GM21526 (cell line): ENCODE data around the gene PEX11G.
"Not testable (repeated sequence)": the region's sequence is repeated elsewhere in the genome, so short reads cannot be mapped to it uniquely, and the experiment has no call there.

Source experiments
- ATAC-seq: cut with Tn5 transposase; IDR thresholded peaks from one replicate; pipeline ENCODE4 v1.9.1; 2021; ENCODE audit warnings: moderate library complexity; ENCODE audit not compliant: unreplicated experiment, low FRiP score

The PEX11G gene

DNA sequence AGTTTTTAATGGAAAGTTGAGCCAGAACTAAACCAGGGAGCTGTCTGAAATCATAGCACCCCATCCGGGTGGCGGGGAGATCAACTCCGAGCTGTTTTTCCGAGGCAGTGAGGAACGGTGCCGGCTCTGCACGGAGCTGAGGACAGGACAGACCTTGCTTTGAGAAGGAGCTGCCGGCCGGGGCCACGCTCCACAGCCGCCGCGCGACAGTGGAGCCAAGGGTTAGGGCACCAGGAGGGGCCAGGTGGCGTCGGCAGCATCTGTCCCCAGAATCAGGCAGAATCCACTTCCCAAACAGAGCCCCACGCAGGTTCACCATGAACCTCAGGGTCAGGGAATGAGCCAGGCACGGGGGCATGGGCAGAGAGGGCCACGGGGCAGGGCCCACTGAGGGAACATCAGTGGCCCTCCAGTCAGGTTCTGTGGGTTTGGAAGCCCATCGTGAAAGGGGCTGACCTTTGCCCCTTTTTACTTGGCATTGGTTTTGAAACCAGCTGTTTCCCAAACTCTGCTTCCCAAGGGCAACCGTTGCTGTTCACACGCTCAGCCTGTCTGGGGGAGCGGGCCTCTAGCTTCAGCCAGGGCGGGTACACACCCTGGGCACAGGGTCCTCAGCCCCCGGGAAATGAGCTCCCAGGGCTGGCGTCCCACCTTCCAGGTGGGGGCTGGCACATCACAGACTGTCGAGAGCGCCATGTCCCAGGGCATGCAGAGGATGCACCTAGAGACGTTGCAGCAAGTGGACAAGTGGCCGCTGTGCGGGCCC is 18.1 kb downstream of the PEX11G start:
- no peak for ATAC-seq

DNA sequence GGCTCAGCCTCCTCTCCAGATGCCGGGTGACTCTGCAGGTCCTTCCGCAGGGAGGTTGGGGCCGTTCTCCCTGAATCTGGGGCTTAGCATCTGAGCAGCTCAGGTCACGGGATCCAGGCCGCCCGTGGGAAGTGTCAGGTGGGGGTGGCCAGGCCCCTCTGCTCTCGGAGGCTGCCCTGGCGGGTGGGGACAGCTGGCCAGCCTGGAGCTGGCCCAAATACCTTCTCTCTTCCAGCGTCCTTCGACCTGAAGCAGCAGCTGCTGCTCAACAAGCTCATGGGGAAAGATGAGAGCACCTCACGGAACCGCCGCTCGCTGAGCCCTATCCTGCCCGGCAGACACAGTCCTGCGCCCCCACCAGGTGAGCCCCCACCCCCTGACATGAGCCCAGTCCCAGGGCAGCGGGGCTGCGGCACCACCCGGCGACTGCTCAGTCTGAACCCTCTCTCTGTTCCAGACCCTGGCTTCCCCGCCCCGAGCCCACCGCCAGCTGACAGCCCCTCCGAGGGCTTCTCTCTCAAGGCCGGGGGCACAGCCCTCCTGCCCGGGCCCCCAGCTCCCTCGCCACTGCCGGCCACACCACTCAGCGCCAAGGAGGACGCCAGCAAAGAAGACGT is 19.1 kb downstream of the PEX11G start:
- ATAC-seq, result no peak

DNA sequence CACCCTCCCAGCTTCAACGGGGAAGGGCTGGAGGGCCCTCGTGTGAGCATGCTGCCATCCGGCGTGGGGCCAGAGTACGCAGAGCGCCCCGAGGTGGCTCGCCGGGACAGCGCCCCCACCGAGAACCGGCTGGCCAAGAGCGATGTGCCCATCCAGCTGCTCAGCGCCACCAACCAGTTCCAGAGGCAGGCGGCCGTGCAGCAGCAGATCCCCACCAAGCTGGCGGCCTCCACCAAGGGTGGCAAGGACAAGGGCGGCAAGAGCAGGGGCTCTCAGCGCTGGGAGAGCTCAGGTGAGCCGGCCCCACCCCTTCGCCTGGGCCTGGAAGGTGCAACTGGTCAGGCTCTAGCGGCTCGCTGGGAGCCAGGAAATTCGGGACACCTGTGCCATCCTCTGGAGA is 20.0 kb downstream of the PEX11G start:
- no peak for ATAC-seq

DNA sequence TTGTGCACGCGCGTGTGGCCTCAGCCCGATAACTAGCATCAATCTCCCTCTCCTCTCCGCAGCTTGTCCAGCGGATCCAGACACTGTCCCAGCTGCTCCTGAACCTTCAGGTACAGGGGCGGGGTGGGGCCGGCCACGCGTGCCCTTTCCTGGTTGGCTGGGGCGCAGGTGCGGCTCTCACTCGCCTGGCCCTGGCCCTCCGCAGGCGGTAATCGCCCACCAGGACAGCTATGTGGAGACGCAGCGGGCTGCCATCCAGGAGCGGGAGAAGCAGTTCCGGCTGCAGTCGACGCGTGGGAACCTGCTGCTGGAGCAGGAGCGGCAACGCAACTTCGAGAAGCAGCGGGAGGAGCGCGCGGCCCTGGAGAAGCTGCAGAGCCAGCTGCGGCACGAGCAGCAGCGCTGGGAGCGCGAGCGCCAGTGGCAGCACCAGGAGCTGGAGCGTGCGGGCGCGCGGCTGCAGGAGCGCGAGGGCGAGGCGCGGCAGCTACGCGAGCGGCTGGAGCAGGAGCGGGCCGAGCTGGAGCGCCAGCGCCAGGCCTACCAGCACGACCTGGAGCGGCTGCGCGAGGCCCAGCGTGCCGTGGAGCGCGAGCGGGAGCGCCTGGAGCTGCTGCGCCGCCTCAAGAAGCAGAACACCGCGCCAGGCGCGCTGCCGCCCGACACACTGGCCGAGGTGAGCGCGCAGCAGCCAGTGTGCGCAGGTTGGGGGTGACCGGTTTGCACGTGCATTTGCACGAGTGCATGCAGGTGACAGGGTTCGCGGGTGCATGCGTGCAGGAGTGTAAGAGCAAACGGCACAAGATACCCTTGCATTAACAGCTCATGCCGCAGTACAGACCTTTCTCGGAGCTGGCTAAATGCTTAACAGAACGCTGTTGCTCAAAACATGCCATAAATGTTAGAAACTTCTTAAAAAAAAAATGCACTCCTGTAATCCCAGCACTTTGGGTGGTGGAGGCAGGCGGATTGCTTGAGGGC is 21.5 kb downstream of the PEX11G start:
- no peak for ATAC-seq

DNA sequence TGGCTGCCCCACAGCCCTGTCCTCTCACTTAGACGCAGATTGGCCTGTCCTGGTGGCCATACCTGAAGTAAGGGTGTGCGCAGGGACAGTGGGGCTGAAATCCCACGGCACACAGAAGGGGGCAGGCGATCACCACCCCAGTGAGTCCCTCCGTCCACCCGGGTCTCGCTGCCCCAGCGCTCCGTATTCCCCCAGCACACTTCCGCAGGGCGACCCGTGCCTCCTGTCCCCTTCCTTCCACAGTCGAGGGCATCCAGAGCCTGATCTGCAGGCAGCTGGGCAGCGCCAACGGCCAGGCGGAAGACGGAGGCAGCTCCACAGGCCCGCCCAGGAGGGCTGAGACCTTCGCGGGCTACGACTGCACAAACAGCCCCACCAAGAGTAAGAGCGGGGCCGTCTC is 25.3 kb downstream of the PEX11G start:
- no peak for ATAC-seq

DNA sequence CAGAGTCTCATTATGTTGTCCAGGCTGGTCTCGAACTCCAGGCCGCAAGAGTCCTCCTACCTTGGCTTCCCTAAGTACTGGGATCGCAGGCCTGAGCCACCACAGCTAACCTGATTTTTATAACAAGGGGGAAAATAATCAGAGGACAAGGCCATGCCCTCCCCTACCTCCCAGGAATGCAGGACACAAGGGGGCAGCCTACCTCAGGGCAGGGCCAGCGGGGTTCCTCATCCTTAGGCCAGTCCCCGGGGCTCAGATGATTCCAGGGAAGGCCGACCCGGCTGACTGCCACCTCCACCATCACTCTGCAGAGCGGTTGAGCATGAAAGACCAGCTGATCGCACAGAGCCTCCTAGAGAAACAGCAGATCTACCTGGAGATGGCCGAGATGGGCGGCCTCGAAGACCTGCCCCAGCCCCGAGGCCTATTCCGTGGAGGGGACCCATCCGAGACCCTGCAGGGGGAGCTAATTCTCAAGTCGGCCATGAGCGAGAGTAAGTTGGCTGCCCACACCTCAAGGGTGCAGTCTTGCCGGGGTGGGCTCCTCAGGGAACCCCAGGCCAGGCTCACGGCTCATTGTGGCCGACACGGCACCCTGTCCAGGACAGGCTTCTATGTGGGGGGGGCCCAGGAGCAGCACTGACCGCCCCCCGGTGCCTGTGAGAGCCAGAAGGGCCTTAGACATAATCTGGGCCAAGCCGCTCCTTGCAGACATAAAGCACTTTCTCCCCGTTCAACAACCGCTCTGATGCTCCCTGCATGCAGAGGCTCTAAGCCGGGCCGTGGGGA is 26.8 kb downstream of the PEX11G start:
- no peak for ATAC-seq

DNA sequence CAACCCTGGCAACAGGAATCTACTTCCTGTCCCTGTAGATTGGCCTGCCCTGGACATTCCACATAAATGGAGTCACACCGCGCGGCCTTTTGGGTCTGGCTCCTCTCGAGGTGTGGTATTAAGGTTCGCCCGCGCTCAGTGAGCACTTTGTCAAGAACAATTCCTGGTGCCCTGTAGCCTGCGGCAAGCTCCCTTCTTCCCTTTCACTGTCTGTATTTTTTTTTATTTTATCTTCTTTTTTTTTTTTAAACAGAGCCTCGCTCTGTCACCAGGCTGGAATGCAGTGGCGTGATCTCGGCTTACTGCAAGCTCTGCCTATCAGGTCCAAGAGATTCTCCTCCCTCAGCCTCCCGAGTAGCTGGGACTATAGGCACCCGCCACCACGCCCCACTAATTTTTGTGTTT is 28.3 kb downstream of the PEX11G start:
- ATAC-seq, result no peak

DNA sequence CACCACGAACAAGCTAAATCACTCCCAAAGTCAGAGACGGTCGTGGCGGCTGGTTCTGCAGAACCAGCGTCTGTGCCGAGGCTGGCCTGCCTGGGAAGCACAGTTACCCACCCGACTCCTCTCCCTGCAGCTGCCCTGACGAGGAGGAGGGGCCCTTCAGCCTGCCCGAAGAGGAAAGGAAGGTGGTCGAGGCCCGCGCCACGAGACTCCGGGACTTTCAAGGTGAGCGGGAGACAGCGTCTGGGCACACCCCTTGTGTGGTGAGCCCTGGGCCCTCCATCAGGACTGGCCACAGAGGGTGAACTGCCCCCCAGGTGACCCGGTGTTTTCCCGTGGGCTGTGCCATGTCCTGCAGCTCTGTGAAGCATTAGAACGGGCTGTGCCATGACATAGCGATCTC is 29.1 kb downstream of the PEX11G start:
- ATAC-seq, result no peak

DNA sequence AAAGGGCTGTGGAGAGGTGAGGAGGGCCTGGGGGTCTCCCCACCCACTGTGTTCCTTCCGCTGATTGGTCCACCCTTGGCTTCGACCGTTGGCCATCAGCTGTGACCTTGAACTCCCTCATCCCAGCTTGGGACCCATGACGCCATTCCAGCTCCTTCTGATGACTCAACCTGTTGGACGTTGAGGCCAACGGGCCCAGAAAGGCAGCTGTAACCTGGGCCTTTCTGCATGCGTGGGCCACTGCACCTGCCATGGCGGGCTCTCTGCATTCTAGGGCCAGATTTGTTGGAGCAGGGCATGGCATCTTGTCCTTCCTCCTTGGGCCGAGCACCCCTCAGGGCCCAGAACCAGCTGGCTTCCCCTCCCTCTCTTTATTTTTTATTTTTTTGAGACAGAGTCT is 30.2 kb downstream of the PEX11G start:
- no peak for ATAC-seq

DNA sequence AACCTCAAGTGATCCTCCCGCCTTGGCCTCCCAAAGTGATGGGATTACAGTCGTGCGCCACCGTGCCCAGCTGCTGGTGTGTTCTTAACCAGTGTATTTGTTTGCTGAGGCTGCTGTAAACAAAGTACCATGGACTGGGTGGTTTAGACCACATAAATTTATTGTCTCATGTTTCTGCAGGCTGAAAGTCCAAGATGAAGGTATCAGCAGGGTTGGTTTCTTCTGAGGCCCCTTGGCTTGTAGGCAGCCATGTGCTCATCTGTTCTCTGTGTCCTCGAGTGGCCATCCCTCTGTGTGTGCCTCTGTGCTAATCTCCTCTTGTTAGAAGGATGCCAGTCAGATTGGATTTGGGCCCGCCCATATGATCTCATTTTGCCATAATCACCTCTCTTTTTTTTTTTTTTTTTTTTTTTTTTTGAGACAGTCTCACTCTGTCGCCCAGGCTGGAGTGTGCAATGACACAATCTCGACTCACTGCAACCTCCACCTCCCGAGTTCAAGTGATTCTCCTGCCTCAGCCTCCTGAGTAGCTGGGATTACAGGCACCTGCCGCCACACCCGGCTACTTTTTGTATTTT is 31.8 kb downstream of the PEX11G start:
- ATAC-seq, result no peak

DNA sequence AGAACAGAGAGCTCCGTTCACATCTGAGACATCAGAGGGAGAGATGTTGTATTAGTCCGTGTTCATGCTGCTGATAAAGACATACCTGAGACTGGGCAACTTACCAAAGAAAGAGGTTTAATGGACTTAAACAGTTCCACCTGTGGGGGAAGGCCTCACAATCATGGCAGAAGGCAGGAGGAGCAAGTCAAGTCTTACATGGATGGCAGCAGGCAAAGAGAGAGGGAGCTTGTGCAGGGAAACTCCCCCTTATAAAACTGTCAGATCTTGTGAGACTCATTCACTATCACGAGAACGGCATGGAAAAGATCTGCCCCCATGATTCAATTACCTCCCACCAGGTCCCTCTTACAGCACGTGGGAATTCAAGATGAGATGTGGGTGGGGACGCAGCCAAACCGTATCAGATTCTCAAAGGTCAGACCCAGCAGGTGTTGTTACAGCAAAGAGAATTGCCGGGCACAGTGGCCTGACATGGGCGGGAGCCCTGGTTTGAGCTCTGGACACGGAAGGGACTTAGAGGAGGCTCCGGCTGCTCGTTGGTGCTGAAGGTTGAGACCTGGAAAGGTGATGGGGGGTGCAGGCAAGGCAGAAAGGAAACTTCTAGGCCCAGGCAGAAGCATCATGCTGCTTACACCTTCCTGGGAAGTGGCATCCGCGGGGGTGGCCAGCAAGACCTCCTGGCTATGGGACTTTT is 33.1 kb downstream of the PEX11G start:
- ATAC-seq, result no peak

DNA sequence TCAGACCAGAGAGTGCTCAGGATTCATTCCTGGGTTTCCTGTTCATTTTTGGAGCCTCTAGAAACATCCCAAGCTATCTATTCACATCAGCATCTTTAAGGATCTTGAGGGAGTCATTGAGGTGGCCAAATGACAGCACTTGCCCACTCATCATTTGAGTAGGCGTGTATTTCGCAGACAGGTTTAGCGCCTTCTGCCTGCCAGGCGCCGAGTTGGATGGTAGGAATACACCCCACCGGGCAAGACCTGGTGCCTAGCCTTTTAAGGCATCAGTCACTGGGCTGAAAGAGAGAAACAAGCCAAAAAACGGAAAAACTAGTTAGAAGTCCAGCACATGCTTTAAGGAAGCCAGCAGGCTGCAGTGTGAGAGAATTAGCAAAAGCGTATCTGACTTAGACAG is 33.8 kb downstream of the PEX11G start:
- no peak for ATAC-seq

DNA sequence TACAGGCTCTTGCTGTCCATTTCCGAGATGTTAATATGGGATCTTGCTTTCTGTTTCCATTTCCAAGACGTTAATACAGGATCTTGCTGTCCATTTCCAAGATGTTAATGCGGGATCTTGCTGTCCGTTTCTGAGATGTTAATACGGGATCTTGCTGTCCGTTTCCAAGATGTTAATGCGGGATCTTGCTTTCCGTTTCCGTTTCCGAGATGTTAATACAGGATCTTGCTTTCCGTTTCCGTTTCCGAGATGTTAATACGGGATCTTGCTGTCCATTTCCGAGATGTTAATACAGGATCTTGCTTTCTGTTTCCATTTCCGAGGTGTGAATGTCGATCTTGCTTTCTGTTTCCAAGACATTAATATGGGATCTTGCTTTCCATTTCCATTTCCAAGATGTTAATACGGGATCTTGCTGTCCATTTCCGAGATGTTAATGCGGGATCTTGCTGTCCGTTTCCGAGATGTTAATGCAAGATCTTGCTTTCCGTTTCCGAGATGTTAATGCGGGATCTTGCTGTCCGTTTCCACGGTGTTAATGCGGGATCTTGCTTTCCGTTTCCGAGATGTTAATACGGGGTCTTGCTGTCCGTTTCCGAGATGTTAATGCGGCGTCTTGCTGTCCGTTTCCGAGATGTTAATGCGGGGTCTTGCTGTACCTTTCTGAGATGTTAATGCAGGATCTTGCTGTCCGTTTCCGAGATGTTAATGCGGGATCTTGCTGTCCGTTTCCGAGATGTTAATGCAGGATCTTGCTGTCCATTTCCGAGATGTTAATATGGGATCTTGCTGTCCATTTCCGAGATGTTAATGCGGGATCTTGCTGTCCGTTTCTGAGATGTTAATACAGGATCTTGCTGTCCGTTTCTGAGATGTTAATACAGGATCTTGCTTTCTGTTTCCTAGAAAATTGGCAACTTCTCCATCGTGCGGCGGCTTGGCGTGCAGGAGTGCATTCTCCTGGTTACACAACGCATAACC is 38.3 kb downstream of the PEX11G start:
- ATAC-seq, result no peak

DNA sequence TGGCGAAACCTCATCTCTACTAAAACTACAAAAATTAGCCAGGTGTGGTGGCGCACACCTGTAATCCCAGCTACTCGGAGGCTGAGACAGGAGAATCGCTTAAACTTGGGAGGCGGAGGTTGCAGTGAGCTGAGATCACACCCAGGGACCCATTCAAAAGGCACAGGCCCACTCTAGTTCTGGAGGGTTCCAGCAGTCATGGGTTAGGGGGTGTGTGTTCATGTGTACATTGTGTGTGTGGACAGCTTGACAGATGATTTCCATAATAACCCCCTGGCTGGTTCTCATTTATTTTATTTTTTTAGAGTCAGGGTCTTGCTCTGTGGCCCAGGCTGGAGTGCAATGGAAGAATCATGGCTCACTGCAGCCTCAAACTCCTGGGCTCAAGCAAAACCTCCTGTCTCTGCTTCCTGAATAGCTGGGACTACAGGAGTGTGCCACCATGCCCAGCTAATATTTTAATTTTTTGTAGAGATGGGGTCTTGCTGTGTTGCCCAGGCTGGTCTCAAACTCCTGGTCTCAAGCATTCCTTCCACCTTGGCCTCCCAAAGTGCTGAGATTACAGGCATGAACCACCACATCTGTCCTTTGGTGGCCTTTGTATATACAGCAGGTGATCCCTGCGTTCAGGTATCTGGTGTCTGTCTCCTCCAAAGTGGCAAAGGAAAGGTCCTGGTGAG is 39.3 kb downstream of the PEX11G start:
- not testable (repeated sequence) for ATAC-seq

DNA sequence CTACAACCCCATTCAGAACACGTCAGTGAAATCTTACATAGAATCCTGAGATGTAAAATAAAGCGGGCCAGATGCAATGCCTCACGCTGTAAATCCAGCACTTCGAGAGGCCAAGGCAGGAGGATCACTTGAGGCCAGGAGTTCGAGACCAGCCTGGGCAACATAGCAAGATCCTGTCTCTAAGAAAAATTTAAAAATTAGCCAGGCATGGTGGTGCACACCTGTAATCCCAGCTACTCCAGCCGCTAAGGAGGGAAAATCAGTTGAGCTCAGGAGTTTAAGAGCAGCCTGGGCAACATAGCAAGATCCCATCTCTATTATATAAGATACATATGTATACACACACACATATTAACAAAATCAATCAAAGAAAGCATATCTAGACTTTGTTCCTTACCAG is 41.2 kb downstream of the PEX11G start:
- no peak for ATAC-seq

DNA sequence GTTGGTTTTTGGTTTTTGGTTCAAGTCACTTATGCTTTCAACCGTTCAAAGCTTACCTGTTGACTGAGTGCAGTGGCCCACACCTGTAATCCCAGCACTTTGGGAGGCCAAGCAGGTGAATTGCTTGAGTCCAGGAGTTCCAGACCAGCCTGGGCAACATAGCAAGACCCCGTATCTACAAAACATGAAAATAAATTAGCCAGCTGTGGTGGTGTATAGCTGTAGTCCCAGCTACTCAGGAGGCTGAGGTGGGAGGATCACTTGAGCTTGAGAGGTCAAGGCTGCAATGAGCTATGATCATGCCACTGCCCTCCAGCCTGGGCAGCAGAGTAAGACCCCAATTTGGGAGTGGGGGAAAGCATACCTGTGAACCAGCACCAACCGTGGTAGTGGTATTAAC is 43.7 kb downstream of the PEX11G start:
- ATAC-seq, result no peak

DNA sequence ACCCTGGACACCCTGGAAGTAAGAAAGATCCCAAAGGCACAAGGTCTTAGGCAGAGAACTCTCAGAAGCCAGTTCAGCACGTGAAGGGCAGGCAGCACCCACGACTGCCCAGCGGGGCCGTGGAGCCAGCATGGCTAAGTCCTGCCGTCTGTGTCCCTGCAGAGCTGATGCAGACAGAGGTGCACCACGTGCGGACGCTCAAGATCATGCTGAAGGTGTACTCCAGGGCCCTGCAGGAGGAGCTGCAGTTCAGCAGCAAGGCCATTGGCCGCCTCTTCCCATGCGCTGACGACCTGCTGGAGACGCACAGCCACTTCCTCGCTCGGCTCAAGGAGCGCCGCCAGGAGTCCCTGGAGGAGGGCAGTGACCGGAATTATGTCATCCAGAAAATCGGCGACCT is 44.8 kb downstream of the PEX11G start:
- ATAC-seq, result no peak

DNA sequence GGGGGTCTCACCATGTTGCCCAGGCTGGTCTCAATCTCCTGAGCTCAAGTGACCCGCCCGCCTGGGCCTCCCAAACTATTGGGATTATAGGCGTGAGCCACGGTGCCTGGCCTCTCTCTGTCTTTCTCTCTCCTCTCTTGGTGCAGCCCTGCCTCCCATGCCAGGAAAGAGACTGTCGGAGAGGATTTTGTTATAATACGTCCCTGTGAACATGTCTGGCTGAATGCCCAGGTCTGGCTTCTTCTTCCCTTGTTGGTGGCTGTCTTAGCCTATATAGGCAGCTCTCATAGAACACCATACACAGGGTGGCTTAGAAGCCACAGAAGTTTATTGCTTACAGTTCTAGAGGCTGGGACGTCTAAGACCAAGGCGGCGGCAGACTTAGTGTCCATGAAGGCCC is 46.4 kb downstream of the PEX11G start:
- no peak for ATAC-seq
